GM18861 (cell line): ENCODE measurements around the gene OSTN.

ENCODE experiments used
- ATAC-seq: cut with Tn5 transposase; IDR thresholded peaks from one replicate; pipeline ENCODE4 v1.9.1; 2021; ENCODE audit not compliant: unreplicated experiment

OSTN gene

DNA sequence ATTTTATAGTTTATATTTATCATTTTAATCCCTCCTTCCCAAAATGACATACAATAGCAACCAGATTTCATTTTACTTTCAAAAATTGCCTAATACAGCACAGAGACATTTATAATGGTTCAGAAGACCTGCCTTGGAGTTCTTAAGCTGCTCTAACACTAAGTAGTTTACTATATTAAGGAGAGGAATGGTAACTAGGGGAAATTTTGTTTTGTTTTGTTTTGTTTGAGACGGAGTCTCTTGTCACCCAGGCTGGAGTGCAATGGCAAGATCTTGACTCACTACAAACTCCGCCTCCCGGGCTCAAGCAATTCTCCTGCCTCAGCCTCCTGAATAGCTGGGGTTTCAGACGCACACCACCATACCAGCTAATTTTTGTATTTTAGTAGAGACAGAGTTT, 107.4 kb downstream of the OSTN start:
- no peak for ATAC-seq

DNA sequence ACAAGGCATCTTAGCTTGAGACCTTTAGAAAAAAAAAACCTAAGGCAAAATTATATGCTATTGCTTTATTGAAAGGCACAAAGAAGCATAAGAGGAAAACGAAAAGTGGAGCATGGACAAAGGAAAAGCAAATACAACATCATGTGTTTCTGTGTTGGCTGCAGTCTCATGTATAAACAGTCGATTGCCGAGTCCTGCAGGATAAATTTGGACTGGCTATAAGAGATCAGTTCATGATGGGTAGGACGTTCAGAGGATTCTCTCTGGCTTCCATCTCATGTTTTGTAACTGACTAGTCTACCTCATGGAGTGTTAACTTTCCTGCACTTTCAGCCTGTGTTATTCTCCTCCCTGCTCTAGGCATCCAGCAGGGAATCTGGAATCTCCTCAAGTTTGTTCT, 108.3 kb downstream of the OSTN start:
- no peak for ATAC-seq

DNA sequence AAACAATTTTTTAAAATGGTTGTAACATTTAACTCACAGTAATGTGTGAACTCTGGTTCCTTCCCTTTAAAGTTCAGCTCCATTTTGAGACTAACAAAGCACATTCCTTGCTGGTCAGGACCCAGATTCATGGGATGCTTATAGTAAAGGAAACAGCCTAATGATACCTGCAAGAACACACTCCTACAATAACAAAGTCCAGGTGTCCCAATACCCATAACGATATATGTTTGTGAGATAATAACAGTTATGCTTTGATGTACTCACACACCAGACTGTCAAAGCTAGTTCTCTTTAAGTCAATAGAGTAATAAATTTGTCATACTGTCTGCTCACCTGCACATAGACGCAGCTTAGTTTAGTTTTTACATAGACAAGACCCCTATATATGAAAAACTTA, 114.3 kb downstream of the OSTN start:
- no peak for ATAC-seq

DNA sequence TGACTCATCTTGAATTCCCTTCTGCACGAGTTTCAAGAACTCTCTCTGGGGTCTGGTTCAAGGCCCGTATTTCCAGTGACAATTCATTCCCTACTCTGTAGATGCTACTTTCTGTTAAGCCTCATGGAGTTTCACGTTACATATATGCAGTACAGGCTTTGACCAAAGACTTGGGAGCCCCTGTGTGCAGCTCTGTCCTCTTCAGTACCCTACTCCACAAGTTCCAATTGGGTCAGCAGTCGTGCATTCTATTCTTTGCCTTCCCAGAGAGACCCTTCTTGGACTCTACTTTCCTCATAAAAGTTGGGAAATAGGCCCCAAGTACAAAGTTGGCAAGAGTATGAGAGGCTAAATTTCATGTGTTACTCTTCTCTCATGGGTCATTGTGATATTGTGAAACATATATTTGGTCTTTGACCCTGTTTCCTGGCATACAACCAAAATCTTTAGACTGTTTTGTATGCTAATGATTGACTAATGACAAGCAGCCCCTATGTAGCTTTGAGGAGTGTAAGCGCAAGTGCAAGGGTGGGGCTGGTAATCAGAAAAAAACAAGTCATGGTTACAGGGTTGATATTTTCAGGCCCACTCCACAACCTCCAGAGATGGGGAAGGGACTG, 115.2 kb downstream of the OSTN start:
- ATAC-seq, result no peak
